NCI-H146 treated with DMSO at 0.1 percent for 48 hours (cell line): ENCODE results near the gene MRS2.

Experiments used
- DNase-seq: peaks from one replicate; lab custom pipeline; 2025; ENCODE audit not compliant: unreplicated experiment; lab: John Stamatoyannopoulos, UW

The MRS2 gene

GRCh38 chr6:24469811-24470210 lies 67.1 kb downstream of the MRS2 start:
- DNase-seq, result no peak

- no peak for DNase-seq
Observed at GRCh38 chr6:24472181-24472580, 69.4 kb downstream of the MRS2 start.
